Measurements from ENCODE around the gene MDN1.
"Not testable (repeated sequence)": the region's sequence is repeated elsewhere in the genome, so short reads cannot be mapped to it uniquely, and the experiment has no call there.

MDN1 gene

DNA sequence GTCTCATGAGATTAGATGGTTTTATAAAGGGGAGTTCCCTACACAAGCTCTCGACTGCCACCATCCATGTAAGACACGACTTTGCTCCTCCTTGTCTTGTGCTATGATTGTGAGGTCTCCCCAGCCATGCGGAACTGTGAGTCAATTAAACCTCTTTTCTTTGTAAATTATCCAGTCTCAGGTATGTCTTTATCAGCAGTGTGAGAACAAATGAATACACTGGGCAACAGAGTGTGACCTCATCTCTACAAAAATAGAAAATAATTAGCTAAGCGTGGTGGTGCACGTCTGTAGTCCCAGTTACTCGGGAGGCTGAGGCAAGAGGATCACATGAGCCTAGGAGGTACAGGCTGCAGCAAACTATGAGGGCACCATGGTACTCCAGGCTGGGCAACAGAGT lies 51.3 kb downstream of the MDN1 start:
- no peak for DNase-seq

DNA sequence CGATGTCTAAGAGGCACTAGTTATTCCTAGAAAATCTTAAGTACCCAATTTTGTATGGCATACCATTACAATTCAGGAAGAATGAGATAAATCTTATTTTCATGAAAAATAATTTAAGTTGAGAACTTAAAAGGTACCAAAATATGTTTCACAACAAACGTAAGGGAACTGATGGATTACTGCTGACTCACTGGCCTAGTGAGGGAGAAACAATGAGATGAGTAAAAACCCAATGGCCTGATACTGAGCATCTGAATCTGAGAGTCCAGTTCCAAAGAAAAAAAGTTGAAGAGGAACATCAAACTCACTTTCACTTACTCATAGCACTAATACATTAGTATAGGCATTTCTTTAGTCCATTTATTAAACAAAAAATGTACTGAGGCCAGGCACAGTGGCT lies 56.0 kb downstream of the MDN1 start:
- no peak for DNase-seq

DNA sequence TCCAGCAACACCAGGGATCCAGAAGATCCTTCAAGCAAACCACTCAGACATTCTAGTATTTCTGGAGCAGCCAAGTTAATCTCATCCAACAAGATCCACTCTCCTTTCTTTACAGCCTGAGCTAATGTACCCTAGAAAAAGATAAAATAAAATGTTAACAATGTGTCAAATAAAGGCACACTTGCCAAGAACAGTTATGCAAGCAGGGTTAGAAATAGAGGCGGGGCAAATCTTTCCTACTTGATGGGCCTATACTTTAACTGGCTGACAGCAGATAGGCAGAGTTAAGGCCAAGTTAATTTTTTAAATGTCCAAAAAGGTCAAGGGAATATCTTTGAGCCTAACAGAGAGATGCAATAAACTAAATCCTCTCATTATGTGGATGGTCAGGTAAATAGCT lies 60.8 kb downstream of the MDN1 start:
- DNase-seq = no peak

DNA sequence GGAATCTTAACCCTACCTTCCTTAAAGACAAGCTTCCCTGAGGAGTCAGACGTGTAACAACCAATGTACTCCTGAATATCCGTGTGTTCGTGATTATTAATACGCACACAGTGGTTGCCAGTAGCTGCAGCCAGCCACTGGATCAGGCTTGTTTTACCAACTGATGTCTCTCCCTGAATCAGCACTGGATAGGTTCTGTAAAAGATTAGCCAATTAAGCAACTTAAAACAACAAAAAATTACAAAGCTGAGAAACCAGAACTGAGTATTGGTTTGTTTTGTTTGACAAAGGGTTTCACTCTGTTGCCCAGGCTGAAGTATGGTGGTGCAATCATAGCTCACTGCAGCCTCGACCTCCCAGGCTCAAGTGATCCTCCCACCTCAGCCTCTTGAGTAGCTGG lies 69.3 kb downstream of the MDN1 start:
- DNase-seq = no peak

DNA sequence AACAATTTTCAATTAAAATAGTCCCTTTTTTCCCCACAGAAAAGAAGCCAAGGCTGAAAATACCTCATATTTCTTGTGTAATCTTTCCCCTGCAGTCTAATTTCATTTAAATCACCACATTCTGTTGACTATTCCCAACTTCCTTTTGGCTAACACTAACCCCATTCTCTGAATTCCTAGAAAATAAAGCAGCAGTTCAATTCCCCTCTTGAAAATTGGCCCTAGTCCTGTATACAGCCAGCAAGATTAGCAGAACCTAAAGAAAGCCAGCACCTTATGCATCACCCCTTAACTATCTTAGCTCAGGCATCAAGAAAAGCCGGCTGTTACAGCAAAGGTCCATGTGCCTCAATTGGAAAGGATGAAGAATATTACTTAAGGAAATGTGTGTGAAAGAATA lies 69.7 kb downstream of the MDN1 start:
- DNase-seq = no peak

DNA sequence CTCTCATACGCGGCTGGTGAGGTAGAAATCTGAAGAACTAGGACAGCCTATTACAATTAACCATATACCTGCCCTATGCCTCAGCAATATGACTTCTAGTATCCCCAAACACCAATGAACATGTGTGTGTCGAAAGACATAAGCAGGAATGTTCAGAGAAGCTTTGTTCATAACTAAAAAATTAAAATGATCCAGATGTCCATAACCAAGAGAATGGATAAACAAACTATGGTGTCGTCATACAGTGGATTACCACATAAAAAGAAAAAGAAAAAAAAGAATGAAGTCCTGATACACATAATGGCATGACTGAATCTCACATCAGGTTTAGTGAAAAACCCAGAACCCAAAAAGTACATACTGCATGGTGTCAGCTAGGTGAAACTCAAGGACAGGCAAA lies 73.9 kb downstream of the MDN1 start:
- DNase-seq = no peak

DNA sequence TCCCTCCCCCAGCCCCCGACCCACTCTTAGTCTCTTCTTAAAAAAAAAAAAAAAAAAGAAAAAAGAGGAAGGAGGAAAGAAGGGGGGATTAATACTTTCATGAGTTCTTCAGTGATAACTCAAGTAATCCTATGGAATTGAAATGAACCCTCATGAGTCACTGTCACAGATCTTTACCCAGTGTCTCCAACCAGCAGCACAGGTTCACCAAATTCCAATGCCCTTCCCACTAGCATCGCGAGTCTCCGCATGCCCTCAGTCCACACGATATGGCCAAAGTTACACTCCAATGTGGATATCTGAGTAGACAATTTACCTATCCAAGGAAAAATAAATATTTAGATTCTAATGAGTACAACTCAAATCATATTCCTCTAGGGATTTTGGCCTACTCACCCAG lies 74.5 kb downstream of the MDN1 start:
- no peak for DNase-seq

DNA sequence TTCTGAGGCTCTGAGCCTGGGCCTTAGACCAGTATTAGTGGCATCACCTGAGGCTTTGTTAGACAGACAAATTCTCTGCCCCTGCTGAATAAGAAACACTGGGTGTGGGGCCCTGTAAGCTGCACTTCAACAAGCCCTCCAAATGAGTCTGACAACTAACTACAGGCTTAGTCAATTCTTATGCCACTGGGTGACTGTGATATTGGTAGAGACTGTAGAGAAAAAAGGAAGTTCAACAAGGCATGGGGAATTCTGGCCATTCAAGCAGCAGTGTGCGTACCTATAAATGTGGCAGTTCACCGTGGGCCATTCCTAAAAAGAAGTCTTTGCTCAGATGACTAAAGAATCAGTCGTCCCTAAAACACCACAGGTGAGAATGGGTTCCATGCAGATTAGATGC lies 82.7 kb downstream of the MDN1 start:
- no peak for DNase-seq

DNA sequence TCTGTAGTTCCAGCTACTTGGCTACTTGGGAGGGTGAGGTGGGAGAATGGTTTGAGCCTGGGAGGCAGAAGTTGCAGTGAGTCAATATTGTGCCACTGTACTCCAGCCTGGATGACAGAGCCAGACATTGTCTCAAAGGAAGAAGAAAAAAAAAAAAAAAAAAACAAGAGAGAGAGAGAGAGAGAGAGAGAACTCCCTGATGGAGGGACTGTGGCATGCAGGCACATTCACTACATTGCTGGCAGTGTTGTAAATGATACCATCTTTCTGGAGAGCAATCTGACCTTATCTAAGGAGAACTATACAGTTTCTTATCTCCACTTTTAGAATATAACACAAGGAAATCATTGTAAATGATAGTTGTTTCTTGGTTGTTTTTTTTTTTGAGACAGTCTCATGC lies 85.1 kb downstream of the MDN1 start:
- DNase-seq = no peak

DNA sequence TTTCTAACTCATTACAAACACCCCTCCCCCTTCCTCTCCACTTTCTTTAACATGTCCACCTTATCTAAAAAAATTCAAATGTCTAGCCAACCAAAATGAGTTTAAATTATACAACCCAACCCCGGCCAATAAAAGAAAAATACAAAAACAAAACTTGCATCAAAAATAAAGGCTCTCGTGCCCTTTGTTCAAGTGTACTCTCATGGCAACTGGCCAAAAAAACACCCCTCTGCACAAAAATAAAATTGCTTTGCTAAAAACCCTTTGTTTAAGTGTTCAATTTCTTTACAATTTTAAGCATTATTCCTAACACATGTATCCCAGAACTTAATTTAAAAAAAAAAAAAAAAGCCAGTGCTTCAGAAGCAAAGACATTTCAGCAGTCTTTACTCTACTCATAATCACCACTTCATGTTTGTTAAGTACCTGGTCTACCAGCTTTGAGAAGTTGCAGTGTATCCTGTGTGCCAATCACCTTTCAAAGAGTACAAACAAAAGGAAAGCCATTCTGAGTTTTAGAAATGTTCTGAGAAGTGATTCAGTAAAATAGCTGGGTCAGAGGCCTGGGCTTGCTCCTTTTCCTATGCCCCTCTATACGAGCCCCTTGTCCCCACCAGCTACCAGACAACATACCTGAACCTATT lies 87.5 kb downstream of the MDN1 start:
- no peak for DNase-seq

DNA sequence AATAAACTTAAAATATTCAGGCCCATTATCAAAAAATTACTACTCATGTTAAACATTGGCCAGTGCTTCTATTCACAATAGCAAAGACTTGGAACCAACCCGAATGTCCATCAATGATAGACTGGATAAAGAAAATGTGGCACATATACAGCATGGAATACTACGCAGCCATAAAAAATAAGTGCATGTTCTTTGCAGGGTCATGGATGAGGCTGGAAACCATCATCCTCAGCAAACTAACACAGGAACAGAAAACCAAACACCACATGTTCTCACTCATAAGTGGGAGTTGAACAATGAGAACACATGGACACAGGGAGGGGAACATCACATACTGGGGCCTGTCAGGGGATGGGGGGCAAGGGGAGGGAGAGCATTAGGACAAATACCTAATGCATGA lies 88.3 kb downstream of the MDN1 start:
- not testable (repeated sequence) for DNase-seq

DNA sequence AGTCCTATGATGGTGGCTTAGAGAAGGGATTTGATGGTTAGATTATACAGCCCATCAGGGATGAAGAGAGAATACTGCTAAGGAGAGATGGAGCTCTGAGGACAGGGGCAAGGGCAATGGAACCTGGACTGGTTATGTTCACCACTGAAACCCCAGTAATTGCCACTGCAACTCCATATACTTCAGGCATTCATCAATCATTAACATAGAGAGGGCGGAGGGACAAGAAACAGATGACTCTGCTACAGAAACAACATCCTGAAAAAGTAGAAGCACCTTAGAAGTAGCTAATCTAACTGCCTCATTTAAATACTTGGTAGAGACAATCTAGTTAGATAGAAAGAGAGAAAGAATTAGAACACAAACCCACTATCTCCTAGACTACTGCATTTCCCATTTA lies 89.8 kb downstream of the MDN1 start:
- no peak for DNase-seq

DNA sequence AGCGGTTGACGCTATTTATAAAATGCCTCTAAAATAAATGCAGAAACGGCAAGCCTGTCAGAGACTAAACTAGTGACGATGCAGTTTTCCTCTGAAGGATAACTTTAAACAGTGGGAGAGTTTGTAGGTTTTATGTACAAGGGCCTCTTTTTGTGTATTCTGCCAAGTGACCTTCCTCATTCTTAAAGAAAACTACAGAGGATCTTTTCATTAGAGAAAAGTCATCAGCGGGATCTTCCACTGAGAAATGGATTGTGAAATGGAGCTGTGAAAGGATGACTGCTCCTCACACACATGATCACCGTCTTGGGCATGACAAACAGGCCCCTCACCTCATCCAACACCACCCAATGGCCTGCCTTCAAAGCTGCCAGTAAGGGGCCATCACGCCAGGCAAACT lies 92.1 kb downstream of the MDN1 start:
- DNase-seq = no peak

DNA sequence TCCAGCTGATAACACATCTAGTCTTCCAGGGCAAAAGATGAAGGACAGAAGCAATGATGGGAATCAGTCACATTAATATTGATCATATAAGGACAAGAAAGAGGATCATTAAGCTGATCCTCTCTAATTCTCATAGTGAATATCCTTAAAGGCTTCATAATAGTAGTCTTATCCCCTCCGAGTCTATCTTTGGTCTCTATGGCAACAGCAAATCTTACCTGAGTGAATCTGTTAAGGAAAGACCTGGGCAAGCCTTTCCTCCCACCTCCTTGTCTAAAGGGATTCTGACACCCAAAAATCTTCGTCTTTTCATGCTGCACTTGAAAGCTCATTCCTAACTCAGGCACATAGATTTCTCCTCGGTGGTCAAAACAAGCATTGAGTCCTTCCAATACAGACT lies 94.6 kb downstream of the MDN1 start:
- peak; percentile 37 for DNase-seq

DNA sequence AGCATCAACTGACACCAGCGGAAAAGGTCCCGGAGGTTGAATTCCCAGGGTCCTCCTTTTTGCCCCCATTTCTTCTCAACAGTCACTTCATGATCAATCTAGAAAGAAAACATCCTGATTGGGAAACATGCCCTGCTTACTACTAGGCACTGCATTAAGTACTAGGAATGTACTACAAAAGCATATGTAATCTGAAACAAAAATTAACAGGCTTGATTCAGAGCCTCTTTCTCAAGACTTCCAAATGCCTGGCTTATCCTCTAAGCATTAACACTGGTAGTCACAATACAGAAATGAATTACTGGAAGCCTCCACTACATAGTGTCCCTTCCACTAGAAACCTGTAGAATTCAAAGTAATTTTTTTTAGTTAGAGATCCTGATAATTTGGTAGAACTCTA lies 96.5 kb downstream of the MDN1 start:
- no peak for DNase-seq

DNA sequence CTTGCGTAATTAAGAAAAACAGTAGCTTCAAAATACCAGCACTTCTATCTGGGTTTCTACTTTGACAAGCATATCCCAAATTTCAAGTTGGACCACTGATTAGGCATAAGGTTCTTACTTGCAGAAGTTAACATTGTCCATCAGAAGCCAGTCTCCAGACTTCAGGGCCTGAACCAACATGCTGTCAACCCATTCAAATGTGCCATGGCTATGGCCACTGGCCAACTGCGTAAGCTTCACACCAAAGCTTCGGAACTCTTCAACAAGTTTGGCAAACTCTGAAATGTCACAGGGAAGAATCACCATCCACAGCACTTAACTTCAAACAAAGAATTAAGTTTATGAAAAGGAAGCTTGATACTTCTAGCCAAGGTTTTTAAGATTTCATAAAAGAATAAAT lies 103.1 kb downstream of the MDN1 start:
- no peak for DNase-seq

DNA sequence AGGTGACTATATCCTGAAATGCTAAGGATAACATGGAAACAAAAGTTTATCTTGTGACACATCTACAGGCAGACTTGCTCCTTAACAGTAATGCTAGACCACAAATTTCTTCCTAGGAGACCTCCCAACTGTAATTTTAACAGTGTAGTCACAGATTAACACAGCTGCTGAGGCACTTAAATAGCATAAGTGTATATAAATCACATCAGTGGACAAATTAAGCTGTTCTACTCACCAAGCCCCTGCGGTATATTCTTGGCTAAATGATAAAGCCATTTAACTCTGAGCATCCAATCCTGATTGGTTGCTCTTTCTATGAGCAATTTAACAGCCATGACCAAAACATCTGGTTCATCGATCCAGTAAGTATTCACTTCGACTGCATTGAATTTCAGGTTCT lies 107.8 kb downstream of the MDN1 start:
- DNase-seq = peak; percentile 63

DNA sequence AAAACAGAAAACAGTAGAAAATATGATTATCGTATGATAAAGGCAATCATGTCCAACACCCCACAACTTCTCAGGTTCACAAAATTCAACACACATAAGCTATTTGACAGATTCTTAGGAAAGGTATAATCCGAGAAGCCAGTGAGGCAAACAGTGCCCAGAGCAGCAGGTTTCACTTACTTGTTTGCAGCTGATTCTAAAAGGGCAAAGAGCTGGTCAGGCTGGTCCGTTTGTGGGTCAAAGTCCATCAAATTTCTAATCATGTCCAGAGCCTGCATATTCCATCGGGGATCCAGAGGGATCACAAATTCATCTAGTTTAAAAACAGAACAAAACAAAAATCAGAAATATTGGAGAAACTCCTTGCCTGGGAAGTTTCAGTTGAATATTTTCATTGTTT lies 111.3 kb downstream of the MDN1 start:
- no peak for DNase-seq

DNA sequence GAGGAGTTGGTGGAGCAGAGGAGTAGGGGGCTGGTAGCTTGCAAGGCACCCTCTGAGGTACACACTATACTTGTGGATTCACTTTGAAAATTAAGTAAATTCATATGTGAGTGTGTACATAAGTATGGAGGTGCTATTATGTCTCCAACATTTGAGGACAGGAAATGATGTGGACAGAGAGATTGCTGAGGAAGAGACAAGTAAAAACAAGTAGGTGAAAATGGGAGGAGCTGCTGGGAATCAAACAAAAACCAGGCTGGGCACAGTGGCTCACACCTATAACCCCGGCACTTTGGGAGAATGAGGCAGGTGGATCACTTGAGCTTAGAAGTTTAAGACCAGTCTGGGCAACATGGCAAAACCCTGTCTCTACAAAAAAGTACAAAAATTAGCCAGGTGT lies 111.8 kb downstream of the MDN1 start:
- DNase-seq = no peak

DNA sequence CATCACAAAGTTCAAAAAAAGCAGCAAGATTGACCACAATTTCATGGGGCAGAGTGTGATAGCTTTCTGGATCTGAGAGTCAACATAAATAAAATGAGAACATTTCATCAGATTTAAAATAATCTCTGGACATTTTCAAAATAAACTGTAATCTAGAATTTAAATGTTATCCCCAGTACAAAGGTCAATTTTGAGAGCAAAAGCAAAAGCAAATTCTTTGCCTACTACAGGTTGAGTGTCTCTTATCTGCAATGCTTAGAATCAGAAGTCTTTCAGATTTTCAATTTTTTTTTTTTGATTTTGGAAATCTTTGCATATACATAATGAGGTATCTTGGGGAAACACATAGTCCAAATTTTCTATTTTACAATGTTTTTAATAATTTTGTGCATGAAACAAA lies 113.5 kb downstream of the MDN1 start:
- DNase-seq = no peak

DNA sequence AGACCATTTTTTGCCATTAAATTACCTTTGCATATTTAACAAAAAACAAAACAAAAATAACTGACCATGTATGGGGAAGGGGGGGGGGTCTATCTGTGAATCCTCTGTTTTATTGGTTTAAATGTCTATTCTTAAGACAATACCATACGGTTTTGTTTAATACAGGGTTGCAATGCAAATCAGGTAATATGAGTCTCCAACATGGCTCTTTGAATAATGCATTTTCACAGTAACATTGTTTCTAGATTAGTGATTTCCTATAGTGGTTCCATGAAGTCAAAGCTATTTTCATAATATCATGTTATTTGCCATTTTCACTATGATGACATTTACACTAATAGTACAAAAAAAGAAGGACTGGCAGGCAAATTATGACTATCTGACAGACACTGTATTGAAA lies 116.3 kb downstream of the MDN1 start:
- DNase-seq = no peak

DNA sequence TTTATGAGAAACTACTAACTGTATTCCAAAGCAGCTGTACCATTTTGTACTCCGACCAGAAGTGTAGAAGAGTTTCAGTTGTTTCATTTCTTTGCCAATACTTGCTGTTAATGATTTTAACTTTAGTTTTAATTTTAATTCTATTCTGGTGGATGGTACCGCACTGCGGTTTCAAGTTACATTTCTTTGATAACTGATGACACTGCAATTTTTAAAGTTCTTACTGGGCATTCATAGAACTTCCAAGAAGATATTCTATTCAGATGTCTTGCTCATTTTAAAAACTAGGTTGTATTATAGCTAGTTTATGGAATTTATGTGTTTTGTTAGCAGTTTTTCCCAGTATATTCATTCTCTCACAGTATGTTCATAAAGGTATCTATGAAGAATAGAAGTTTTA lies 117.2 kb downstream of the MDN1 start:
- no peak for DNase-seq

DNA sequence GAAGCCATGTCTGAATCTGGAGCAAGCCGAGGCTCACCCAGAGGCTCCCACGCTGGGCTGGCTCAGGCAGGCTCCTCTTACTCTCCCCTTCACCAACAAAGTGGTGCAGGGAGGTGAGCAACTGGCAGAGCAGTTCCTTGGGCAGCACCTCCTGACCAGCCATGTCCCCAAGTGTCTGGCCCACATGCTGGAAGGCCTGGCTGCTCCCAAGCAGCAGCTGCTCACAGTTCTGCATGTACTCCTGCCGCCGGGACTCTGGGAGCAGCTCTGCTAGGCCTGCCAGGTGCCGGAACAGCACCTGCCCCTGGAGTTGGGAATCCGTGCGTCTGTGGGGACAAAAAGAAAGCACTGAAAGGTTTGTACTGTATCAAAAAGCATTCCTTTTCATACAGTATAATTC lies 123.9 kb downstream of the MDN1 start:
- no peak for DNase-seq

DNA sequence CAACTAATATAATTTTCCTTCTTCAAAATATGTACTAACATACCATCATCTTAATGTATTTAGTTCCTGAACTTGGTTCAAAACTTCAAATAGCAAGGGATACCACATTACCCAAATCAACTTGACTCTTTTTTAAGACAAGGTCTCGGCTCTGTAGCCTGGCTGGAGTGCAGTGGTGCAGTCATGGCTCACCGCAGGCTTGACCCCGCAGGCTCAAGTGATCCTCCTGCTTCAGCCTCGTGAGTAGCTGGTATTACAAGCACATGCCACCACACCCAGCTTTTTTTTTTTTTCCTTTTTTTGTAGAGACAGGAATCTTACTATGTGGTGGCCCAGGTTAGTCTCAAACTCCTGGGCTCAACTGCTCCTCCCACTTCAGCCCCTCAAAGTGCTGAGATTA lies 125.2 kb downstream of the MDN1 start:
- no peak for DNase-seq

DNA sequence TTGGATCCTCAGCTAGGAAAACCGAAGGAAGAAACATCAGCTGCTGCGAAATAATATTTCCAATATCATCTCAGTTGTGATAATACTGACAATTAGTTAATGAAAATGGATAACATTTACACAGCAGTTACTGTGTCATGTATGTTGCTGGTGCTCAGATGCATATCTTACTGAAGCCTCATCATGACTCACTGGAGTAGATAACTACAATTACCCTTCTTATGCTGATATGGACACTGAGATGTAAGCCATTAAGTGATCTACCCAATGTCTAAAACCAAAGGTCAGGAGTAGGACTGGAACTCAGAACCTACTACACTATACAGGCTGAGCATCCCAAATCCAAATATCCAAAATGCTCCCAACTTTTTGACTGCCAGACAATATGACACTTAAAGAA lies 126.4 kb downstream of the MDN1 start:
- DNase-seq = no peak

DNA sequence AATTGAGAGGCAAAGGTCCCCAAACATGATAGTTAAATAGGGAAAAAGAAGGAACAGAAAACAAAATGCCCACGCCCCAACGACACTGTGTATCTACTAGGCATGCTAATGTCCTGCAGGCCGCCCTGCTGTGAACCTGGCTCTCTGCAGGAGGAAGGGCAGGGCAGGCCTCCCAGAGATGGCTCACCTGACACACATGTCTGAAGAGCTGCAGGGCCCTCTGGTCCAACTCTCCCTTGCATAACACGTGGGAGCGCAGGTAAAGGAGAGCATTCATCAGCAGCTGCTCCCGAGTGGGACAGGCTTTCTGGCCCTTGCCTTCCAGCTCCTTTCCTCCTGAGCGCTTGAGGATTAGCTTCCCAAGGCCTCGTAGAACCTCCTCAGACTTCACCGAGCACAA lies 127.3 kb downstream of the MDN1 start:
- DNase-seq = no peak
